WTC11 (cell line): Measurements from ENCODE around the gene PCNX1. TPM values are rescaled to one million over a fixed set of nuclear protein-coding genes. Genes with fewer than 3 reads are reported as not detected.

ENCODE experiments used
- ATAC-seq: fragments of 200-7000 bp; cut with Tn5 transposase; 2 replicates; pipeline ENCODE4 v1.10.0; 2021; ENCODE audit warnings: mild to moderate bottlenecking, moderate library complexity
- CTCF ChIA-PET: fragments of 300-600 bp; sonication (Branson Sonifier 250); formaldehyde crosslinking; loops from one replicate; lab custom pipeline; 2021; ENCODE audit warnings: antibody characterized with exemption; lab: Charles Lee
- POLR2A ChIA-PET: fragments of 350-600 bp; sonication (Branson Sonifier 250); formaldehyde crosslinking; loops from one replicate; lab custom pipeline; 2021; ENCODE audit warnings: antibody characterized with exemption; lab: Charles Lee
- DNase-seq: peaks from one replicate; pipeline ENCODE4 v3.0.0; 2021; ENCODE audit warnings: low spot score
- H3K27ac Mint-ChIP-seq: 2 replicates; pipeline ENCODE4 v1.8.0; 2021; ENCODE audit warnings: mixed read lengths
- H3K27me3 Mint-ChIP-seq: 2 replicates; pipeline ENCODE4 v1.8.0; 2021; ENCODE audit warnings: low read depth, mild to moderate bottlenecking, moderate library complexity, mixed read lengths
- H3K36me3 Mint-ChIP-seq: 2 replicates; pipeline ENCODE4 v1.8.0; 2021; ENCODE audit warnings: mixed read lengths
- H3K4me1 Mint-ChIP-seq: 2 replicates; pipeline ENCODE4 v1.8.0; 2022; ENCODE audit warnings: mixed read lengths
- H3K4me3 Mint-ChIP-seq: 2 replicates; pipeline ENCODE4 v1.8.0; 2021; ENCODE audit warnings: mild to moderate bottlenecking, moderate library complexity, mixed read lengths
- H3K9me3 Mint-ChIP-seq: 2 replicates; pipeline ENCODE4 v1.8.0; 2021; ENCODE audit warnings: mixed read lengths
- ARID4B ChIP-seq: sonication (generic); formaldehyde crosslinking; IDR thresholded peaks from 2 replicates; pipeline ENCODE4 v1.8.0; 2023; ENCODE audit warnings: missing genetic modification reagents, mild to moderate bottlenecking, borderline replicate concordance
- ELF4 ChIP-seq: sonication (generic); formaldehyde crosslinking; IDR thresholded peaks from 2 replicates; pipeline ENCODE4 v1.8.1; 2022; ENCODE audit warnings: low read depth, mild to moderate bottlenecking, moderate library complexity, missing genetic modification reagents
- ESRRA ChIP-seq: sonication (generic); formaldehyde crosslinking; IDR thresholded peaks from 2 replicates; pipeline ENCODE4 v1.8.1; 2022; ENCODE audit warnings: mild to moderate bottlenecking, missing genetic modification reagents, borderline replicate concordance
- ETV6 ChIP-seq: sonication (generic); formaldehyde crosslinking; IDR thresholded peaks from 2 replicates; pipeline ENCODE4 v1.8.1; 2022; ENCODE audit warnings: mild to moderate bottlenecking, missing genetic modification reagents
- FOXP1 ChIP-seq: sonication (generic); formaldehyde crosslinking; IDR thresholded peaks from 2 replicates; pipeline ENCODE4 v1.8.0; 2022; ENCODE audit warnings: missing genetic modification reagents, mild to moderate bottlenecking, moderate library complexity, borderline replicate concordance
- FOXP4 ChIP-seq: sonication (generic); formaldehyde crosslinking; IDR thresholded peaks from 2 replicates; pipeline ENCODE4 v1.8.0; 2022; ENCODE audit warnings: mild to moderate bottlenecking, missing genetic modification reagents
- GABPB1 ChIP-seq: sonication (generic); formaldehyde crosslinking; IDR thresholded peaks from 2 replicates; pipeline ENCODE4 v1.8.1; 2023; ENCODE audit warnings: mild to moderate bottlenecking, missing genetic modification reagents
- HMGA2 ChIP-seq: fragments of 250-450 bp; sonication (Bioruptor Pico); IDR thresholded peaks from 2 replicates; pipeline ENCODE4 v1.4.0; 2021; ENCODE audit warnings: mild to moderate bottlenecking, moderate library complexity
- JUN ChIP-seq: sonication (generic); formaldehyde crosslinking; IDR thresholded peaks from 2 replicates; pipeline ENCODE4 v1.8.0; 2023; ENCODE audit warnings: mild to moderate bottlenecking, missing genetic modification reagents
- MYBL2 ChIP-seq: sonication (generic); formaldehyde crosslinking; IDR thresholded peaks from 2 replicates; pipeline ENCODE4 v1.8.1; 2023; ENCODE audit warnings: mild to moderate bottlenecking, moderate library complexity, missing genetic modification reagents
- NFE2L1 ChIP-seq: sonication (generic); formaldehyde crosslinking; IDR thresholded peaks from 2 replicates; pipeline ENCODE4 v1.8.1; 2023; ENCODE audit warnings: missing genetic modification reagents
- OVOL2 ChIP-seq: fragments of 250-450 bp; sonication (Bioruptor Pico); IDR thresholded peaks from 2 replicates; pipeline ENCODE4 v1.9.0; 2021; ENCODE audit warnings: mild to moderate bottlenecking, borderline replicate concordance
- TCF7 ChIP-seq: sonication (generic); formaldehyde crosslinking; IDR thresholded peaks from 2 replicates; pipeline ENCODE4 v1.8.0; 2022; ENCODE audit warnings: mild to moderate bottlenecking, low read depth, missing genetic modification reagents, moderate library complexity
- TEAD1 ChIP-seq: sonication (generic); formaldehyde crosslinking; IDR thresholded peaks from 2 replicates; pipeline ENCODE4 v1.8.0; 2022; ENCODE audit warnings: mild to moderate bottlenecking, missing genetic modification reagents
- TEAD4 ChIP-seq: sonication (generic); formaldehyde crosslinking; IDR thresholded peaks from 2 replicates; pipeline ENCODE4 v1.8.0; 2022; ENCODE audit warnings: mild to moderate bottlenecking, missing genetic modification reagents
- USF1 ChIP-seq: sonication (generic); formaldehyde crosslinking; IDR thresholded peaks from 2 replicates; pipeline ENCODE4 v1.8.0; 2022; ENCODE audit warnings: mild to moderate bottlenecking, missing genetic modification reagents
- ZNF512 ChIP-seq: sonication (generic); formaldehyde crosslinking; IDR thresholded peaks from 2 replicates; pipeline ENCODE4 v1.8.1; 2022; ENCODE audit warnings: missing genetic modification reagents, borderline replicate concordance
- total RNA-seq: library from RNA; stranded (reverse); gene quantifications from 3 replicates; pipeline ENCODE4 v1.2.3, GENCODE V29; 2021
- TF ChIP-seq, protein P1 (sequence below): sonication (generic); formaldehyde crosslinking; IDR thresholded peaks from 2 replicates; pipeline ENCODE4 v1.8.1; 2023; ENCODE audit warnings: mild to moderate bottlenecking, missing genetic modification reagents
- TF ChIP-seq, protein P2 (sequence below): fragments of 250-450 bp; sonication (Bioruptor Pico); IDR thresholded peaks from 2 replicates; pipeline ENCODE4 v1.9.0; 2021; ENCODE audit warnings: mild to moderate bottlenecking
- TF ChIP-seq, protein P3 (sequence below): sonication (generic); formaldehyde crosslinking; IDR thresholded peaks from 2 replicates; pipeline ENCODE4 v1.8.1; 2023; ENCODE audit warnings: mild to moderate bottlenecking, missing genetic modification reagents

PCNX1 gene
- total RNA-seq, 1 experiment from 2014 or later: 46.4 TPM

- TF ChIP-seq, protein P1, sequence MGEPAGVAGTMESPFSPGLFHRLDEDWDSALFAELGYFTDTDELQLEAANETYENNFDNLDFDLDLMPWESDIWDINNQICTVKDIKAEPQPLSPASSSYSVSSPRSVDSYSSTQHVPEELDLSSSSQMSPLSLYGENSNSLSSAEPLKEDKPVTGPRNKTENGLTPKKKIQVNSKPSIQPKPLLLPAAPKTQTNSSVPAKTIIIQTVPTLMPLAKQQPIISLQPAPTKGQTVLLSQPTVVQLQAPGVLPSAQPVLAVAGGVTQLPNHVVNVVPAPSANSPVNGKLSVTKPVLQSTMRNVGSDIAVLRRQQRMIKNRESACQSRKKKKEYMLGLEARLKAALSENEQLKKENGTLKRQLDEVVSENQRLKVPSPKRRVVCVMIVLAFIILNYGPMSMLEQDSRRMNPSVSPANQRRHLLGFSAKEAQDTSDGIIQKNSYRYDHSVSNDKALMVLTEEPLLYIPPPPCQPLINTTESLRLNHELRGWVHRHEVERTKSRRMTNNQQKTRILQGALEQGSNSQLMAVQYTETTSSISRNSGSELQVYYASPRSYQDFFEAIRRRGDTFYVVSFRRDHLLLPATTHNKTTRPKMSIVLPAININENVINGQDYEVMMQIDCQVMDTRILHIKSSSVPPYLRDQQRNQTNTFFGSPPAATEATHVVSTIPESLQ (CRISPR knock-in tag): no peak
- TF ChIP-seq USF1 (CRISPR knock-in tag): no peak
- no peak for TF ChIP-seq HMGA2 (CRISPR knock-in tag)
Observed at GRCh38 chr14:71135911-71136310, 228.7 kb downstream of the PCNX1 start (continued).

- POLR2A ChIA-PET: no interaction called here
- ATAC-seq (no peak), DNase-seq (no peak)
- CTCF ChIA-PET: interaction anchor here (1.0 to 1.2 kb wide), 2 partner anchors 30 to 718 kb away, joined by 3 read pairs; no protein-coding TSS in a partner anchor
- Mint-ChIP-seq H3K27ac (no peak overlapping the region), H3K9me3 (peaks cover 21% of the 10 kb centered on the region), H3K4me3 (no peak overlapping the region), H3K27me3 (no peaks in the 10 kb centered on the region; the same call in 1 of the 2 replicates), H3K36me3 (peaks cover 11% of the 10 kb centered on the region), H3K4me1 (peaks cover 9% of the 10 kb centered on the region)
- TF ChIP-seq ZNF512 (CRISPR knock-in tag) (no peak), ESRRA (no peak), TEAD1 (CRISPR knock-in tag) (no peak), OVOL2 (CRISPR knock-in tag) (no peak), TEAD4 (CRISPR knock-in tag) (no peak), FOXP4 (CRISPR knock-in tag) (no peak), MYBL2 (CRISPR knock-in tag) (no peak), ETV6 (CRISPR knock-in tag) (no peak), ELF4 (CRISPR knock-in tag) (no peak), TCF7 (CRISPR knock-in tag) (no peak), JUN (CRISPR knock-in tag) (no peak), GABPB1 (no peak), ARID4B (CRISPR knock-in tag) (no peak), FOXP1 (CRISPR knock-in tag) (no peak), NFE2L1 (CRISPR knock-in tag) (no peak)
- TF ChIP-seq, protein P2, sequence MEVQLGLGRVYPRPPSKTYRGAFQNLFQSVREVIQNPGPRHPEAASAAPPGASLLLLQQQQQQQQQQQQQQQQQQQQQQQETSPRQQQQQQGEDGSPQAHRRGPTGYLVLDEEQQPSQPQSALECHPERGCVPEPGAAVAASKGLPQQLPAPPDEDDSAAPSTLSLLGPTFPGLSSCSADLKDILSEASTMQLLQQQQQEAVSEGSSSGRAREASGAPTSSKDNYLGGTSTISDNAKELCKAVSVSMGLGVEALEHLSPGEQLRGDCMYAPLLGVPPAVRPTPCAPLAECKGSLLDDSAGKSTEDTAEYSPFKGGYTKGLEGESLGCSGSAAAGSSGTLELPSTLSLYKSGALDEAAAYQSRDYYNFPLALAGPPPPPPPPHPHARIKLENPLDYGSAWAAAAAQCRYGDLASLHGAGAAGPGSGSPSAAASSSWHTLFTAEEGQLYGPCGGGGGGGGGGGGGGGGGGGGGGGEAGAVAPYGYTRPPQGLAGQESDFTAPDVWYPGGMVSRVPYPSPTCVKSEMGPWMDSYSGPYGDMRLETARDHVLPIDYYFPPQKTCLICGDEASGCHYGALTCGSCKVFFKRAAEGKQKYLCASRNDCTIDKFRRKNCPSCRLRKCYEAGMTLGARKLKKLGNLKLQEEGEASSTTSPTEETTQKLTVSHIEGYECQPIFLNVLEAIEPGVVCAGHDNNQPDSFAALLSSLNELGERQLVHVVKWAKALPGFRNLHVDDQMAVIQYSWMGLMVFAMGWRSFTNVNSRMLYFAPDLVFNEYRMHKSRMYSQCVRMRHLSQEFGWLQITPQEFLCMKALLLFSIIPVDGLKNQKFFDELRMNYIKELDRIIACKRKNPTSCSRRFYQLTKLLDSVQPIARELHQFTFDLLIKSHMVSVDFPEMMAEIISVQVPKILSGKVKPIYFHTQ: no peak
- TF ChIP-seq, protein P3, sequence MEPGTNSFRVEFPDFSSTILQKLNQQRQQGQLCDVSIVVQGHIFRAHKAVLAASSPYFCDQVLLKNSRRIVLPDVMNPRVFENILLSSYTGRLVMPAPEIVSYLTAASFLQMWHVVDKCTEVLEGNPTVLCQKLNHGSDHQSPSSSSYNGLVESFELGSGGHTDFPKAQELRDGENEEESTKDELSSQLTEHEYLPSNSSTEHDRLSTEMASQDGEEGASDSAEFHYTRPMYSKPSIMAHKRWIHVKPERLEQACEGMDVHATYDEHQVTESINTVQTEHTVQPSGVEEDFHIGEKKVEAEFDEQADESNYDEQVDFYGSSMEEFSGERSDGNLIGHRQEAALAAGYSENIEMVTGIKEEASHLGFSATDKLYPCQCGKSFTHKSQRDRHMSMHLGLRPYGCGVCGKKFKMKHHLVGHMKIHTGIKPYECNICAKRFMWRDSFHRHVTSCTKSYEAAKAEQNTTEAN: no peak
Observed at GRCh38 chr14:71136386-71137060, 229.3 kb downstream of the PCNX1 start.
